GM12864 (cell line): ENCODE results near the gene RAD23B.

ENCODE experiments used
- DNase-seq: peaks from one replicate; pipeline ENCODE4 v3.0.0-alpha.2; 2011; ENCODE audit warnings: low read depth
- H3K4me3 ChIP-seq: 2 replicates; pipeline ENCODE4 v1.5.1; 2011; ENCODE audit warnings: mild to moderate bottlenecking, low read depth, low read length, control low read depth
- TF ChIP-seq, protein P1 (sequence below): IDR thresholded peaks from 2 replicates; pipeline ENCODE4 v1.5.1; 2011; ENCODE audit warnings: low read depth, mild to moderate bottlenecking, moderate library complexity, low read length, control low read depth, inconsistent platforms; ENCODE audit errors: missing control alignments

The RAD23B gene

DNA sequence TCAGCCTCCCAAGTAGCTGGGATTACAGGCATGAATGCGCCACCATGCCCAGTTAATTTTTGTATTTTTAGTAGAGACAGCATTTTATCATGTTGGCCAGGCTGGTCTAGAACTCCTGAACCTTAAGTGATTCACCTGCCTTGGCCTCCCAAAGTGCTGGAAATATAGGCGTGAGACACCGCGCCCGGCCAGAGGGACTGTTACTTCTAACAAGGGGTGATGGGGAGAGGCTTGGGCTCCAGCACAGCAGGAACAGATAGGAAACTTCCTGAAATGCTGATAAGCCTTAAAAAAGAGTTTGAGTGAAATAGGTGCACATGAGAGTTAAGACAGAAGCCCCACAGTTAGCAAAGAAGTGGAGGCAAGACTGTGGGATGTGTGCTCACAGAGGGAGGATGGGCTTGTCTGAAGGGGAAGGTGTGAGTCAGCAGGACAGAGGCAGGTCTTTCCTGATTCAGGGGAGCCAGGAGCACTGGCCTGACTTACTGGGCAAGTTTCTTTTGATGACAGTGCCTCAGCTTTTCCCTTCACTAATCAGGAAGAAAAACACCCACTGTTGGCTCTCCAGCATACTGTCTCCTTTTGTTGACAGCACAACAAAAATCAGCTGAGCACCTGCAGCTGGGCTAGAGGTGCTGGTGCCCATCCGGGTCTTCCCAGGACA is 68.4 kb downstream of the RAD23B start:
- DNase-seq, result no peak
- H3K4me3 ChIP-seq, result no peak overlapping the region
- TF ChIP-seq, protein P1, sequence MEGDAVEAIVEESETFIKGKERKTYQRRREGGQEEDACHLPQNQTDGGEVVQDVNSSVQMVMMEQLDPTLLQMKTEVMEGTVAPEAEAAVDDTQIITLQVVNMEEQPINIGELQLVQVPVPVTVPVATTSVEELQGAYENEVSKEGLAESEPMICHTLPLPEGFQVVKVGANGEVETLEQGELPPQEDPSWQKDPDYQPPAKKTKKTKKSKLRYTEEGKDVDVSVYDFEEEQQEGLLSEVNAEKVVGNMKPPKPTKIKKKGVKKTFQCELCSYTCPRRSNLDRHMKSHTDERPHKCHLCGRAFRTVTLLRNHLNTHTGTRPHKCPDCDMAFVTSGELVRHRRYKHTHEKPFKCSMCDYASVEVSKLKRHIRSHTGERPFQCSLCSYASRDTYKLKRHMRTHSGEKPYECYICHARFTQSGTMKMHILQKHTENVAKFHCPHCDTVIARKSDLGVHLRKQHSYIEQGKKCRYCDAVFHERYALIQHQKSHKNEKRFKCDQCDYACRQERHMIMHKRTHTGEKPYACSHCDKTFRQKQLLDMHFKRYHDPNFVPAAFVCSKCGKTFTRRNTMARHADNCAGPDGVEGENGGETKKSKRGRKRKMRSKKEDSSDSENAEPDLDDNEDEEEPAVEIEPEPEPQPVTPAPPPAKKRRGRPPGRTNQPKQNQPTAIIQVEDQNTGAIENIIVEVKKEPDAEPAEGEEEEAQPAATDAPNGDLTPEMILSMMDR, result no peak

DNA sequence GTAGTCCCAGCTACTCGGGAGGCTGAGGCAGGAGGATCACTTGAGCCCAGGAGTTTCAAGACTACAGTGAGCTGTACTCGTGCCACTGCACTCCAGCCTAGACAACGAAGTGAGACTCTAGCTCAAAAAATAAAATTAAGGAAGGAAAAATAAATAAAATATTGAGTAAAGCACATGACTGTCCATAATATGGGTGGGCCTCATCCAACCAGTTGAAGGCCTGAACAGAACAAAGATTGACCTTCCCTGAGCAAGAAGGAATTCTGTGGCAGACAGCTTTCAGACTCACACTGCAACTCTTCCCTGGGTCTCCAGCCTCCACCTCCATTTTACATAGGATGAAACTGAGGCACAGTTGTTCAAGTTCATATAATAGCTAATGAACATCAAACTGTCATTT is 72.3 kb downstream of the RAD23B start:
- no peak for DNase-seq
- H3K4me3 ChIP-seq, result no peak overlapping the region
- TF ChIP-seq, protein P1, result no peak

DNA sequence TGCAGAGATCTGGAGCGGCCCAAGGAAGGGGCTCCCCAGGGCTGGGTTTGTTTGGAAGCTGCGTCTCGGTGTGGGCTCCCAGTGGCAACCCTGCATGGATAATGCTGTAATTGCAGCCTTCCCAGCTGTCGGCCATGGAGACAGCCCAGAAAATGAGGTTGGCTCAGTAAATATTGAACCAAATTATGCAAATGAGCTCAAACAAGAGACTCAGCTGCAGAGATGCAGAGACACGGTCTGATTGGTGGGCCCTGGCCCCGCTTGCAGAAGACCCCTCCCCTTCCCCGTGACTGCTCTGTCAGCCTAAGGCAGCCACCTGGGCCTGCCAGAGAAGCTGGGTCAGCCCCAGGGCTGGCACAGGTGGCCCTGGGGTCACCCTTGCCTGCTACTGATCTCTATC is 75.9 kb downstream of the RAD23B start:
- TF ChIP-seq, protein P1, result no peak

DNA sequence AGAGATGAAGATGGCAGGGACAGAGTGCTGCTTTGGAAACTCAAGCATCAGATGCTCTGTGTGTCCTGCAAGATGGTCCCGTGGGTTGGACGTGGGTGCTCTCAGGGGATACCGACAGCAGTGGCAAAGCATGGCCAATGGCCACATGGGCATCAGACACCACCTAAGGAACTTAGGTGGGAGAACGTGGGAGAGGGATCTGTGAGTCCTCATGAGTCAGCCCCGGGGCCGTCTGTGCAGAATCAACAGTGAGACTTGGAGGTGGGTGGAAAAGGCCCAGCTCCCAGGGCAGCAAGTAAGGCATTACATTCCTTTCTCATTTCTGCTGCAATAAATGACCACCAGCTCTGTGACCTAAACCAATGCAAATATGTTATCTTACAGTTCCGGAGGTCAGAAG is 77.0 kb downstream of the RAD23B start:
- DNase-seq, result no peak
- TF ChIP-seq, protein P1, result no peak
- H3K4me3 ChIP-seq, result no peak overlapping the region

More for the DNA sequence above, 75.9 kb downstream of the RAD23B start:
- no peak for DNase-seq
- H3K4me3 ChIP-seq, result no peak overlapping the region

DNA sequence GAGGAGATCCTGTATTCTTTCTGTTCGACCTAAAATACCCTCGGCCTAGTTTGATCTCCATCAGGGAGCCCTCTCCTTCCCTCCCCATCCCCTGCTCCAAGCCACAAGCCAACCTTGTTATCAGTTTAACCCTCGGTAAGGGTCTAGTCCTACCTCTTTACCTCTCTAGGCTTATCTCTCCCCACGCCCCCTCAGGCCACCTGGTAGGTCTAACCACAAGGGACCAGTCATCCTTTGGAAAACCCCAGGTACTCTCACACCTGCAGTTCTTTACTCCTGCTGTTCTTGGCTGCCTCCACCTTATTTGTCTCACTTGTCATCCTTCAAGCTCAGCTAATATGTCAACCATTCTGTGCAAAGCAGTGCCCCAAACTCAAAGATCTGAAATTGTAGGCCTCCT is 78.7 kb downstream of the RAD23B start:
- no peak for DNase-seq
- H3K4me3 ChIP-seq, result no peak overlapping the region
- TF ChIP-seq, protein P1, result no peak

- TF ChIP-seq, protein P1, result no peak
- DNase-seq, result no peak
- H3K4me3 ChIP-seq, result no peak overlapping the region
These were observed 80.6 kb downstream of the RAD23B start for GRCh38 chr9:107363516-107364152.
